Ovary (tissue), 9 donors: ENCODE measurements around the gene TRIB2. TPM values are rescaled to one million over a fixed set of nuclear protein-coding genes. Genes with fewer than 3 reads are reported as not detected.

Experiments
- DNase-seq, 5 donors: peaks; one replicate each; pipeline ENCODE4 v3.0.0-alpha.2; 2019 to 2020
- H3K27ac ChIP-seq, 2 donors: fragments of 200-600 bp; one replicate each; pipeline versions ENCODE4 v1.5.1 to v1.8.0; 2019 to 2022
- H3K27me3 ChIP-seq: fragments of 200-600 bp; one replicate; pipeline ENCODE4 v1.8.0; 2022
- H3K36me3 ChIP-seq: fragments of 200-600 bp; sonication (generic); one replicate; pipeline ENCODE4 v1.5.1; 2019
- H3K4me1 ChIP-seq: one replicate; pipeline ENCODE4 v1.8.1; 2013; ENCODE audit warnings: mild to moderate bottlenecking, moderate library complexity; ENCODE audit not compliant: insufficient read depth
- H3K4me3 ChIP-seq: fragments of 200-600 bp; sonication (generic); one replicate; pipeline ENCODE4 v1.5.1; 2017
- H3K9me3 ChIP-seq, 2 donors: fragments of 200-600 bp in 1 of 2; sonication (generic) in 1 of 2; one replicate each; pipeline versions ENCODE4 v1.5.1 to v1.8.1; 2013 to 2019; ENCODE audit warnings: mild to moderate bottlenecking in 1 of 2, moderate library complexity in 1 of 2
- CTCF ChIP-seq, 3 donors: fragments of 450-650 bp in 2 of 3; fragments of 200-600 bp in 1 of 3; IDR thresholded peaks; one replicate each; pipeline versions ENCODE4 v1.5.1 to v1.8.0; 2016 to 2022; ENCODE audit warnings: antibody characterized with exemption in 3 of 3, mild to moderate bottlenecking in 1 of 3
- EP300 ChIP-seq: sonication (generic); formaldehyde crosslinking; IDR thresholded peaks from one replicate; pipeline ENCODE4 v1.6.1; 2017; ENCODE audit warnings: antibody characterized with exemption
- POLR2A ChIP-seq: fragments of 450-650 bp; IDR thresholded peaks from one replicate; pipeline ENCODE4 v1.6.1; 2017; ENCODE audit warnings: antibody characterized with exemption, mild to moderate bottlenecking, moderate library complexity
- WGBS, 3 donors: extraction: QIAGEN DNeasy Blood & Tissue Kit in 1 of 3; methylation state at CpG; one replicate each; pipeline versions ENCODE4 v1.1.5 to v1.1.7; 2013 to 2017; 5-methylcytosine and 5-hydroxymethylcytosine counted together
- intact Hi-C, 4 donors: fragments of 100-400 bp; cut with DNase I; formaldehyde crosslinking; loops; one replicate each; pipeline versions ENCODE4 v1.11.0 to v1.15.1; 2022 to 2023
- polyA plus RNA-seq, 2 donors: library from polyadenylated mRNA; stranded (reverse); fragments of 200-250 nt in 1 of 2; fragments of 350-450 nt in 1 of 2; fragmentation: Illumina TruSeq in 1 of 2; extraction: RNeasy Lipid Tissue Mini Kit (QIAGEN cat#74804) in 1 of 2; gene quantifications; one replicate each; pipeline ENCODE4 v1.2.3, GENCODE V29; 2013 to 2014
- total RNA-seq, 7 donors: library from RNA; depleted of rRNA in 2 of 7; stranded (reverse); fragments of >200 nt in 2 of 7; fragmentation: NEBNext Ultra II Directional in 3 of 7; extraction: Animal tissue kit (Norgen Biotek cat#: 25700) in 3 of 7; gene quantifications; one replicate each; pipeline versions ENCODE4 v1.1.0 to v1.2.4, GENCODE V29; 2016 to 2023
- donor health status: DM: no; HTN: no; CAD: no; lungs with moderate emphysema.
- donor health status: DM: no; HTN: no; CAD: no.
- donor health status: Bipolar disorder and iron deficiency.
- donor health status: DM: yes; HTN: yes; CAD: no.
- donor health status: DM: no; HTN: no; CAD: no.
- donor health status: DM: yes; HTN: yes; CAD: no.

Gene TRIB2
- total and polyA plus RNA-seq, 9 donors = 60.4 to 209 (median 94.7) TPM

DNA sequence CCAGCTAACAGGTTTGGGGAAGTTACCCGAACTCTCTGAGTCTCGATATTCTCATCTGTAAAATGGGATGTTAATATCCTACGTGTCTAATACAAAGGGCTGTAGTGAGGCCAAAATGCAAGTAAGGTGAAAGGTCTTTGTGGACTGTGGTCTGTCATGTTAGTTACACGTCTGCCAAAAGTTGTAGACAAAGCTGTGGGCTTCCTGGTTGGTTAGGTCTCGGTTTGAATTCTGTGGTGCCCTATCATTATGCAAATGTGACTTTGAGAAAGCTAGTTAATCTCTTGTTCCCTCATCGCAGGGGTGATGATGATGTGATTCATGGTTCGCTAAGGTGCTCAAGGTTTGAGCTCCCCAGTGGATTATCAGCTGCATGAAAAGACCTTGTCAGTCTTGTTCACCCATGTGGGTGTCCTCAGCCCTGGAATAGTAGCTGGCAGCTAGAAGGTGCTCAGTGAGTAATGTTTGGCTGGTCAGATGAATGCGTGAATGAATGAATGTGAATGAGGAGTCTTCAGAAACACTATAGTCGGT lies 23.1 kb downstream of the TRIB2 start:
- 95 to 98% (median 97%) methylated on average over 9 of the region's 9 CpGs for WGBS, 3 donors
- no peaks in the 10 kb centered on the region for H3K36me3 ChIP-seq

GRCh38 chr2:12741380-12741779 lies 24.6 kb downstream of the TRIB2 start:
- DNase-seq = no peak
- H3K27ac ChIP-seq = no peak overlapping the region
- intact Hi-C loops = no loop called here
- H3K9me3 ChIP-seq = no peaks in the 10 kb centered on the region
- H3K36me3 ChIP-seq = no peaks in the 10 kb centered on the region
- peaks cover 9% of the 10 kb centered on the region for H3K4me1 ChIP-seq
- TF ChIP-seq EP300 (no peak), POLR2A (no peak), CTCF (IDR thresholded peaks at IDR 0.05) (no peak)
- no peaks in the 10 kb centered on the region for H3K27me3 ChIP-seq
- no peak overlapping the region for H3K4me3 ChIP-seq
- 58 to 64% (median 63%) methylated on average over 3 of the region's 3 CpGs for WGBS, 3 donors

More for the DNA sequence above, 23.1 kb downstream of the TRIB2 start:
- TF ChIP-seq EP300 (no peak), POLR2A (no peak), CTCF (IDR thresholded peaks at IDR 0.05) (no peak)
- no peaks in the 10 kb centered on the region for H3K27me3 ChIP-seq
- intact Hi-C loops = loop anchor here in 1 of 4 donors (10.0 kb wide), 2 partner anchors 195 to 265 kb away; no protein-coding TSS in a partner anchor
- DNase-seq = no peak
- peaks cover 18% of the 10 kb centered on the region for H3K4me1 ChIP-seq
- no peaks in the 10 kb centered on the region for H3K9me3 ChIP-seq
- no peak overlapping the region for H3K27ac ChIP-seq
- H3K4me3 ChIP-seq = no peak overlapping the region

DNA sequence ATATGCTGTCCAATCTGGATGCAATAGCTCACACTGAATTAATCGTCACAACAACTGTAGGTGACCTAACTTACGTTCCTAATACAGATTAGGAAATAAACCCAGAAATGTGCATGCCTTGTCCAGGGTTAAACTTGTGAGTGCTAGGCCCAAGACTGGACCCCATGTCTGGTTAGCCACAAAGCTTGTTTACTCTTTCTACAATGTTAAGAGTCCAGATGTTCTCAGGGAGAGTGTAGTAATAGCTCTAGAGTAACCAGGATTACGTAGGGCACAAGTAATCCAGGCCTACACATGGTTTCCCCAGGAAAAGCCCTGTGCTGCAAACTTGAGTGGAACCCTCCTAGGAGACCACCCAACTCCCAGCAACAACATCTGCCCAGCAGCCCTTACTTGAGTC lies 26.2 kb downstream of the TRIB2 start:
- intact Hi-C loops = no loop called here
- no peaks in the 10 kb centered on the region for H3K27me3 ChIP-seq
- no peaks in the 10 kb centered on the region for H3K36me3 ChIP-seq
- no peak overlapping the region for H3K4me3 ChIP-seq
- H3K4me1 ChIP-seq = peaks cover 6% of the 10 kb centered on the region
- no peak for TF ChIP-seq POLR2A
- no peak for TF ChIP-seq EP300
- no peak for TF ChIP-seq CTCF (IDR thresholded peaks at IDR 0.05)
- DNase-seq = no peak
- H3K9me3 ChIP-seq = no peaks in the 10 kb centered on the region
- no peak overlapping the region for H3K27ac ChIP-seq
- 85 to 93% (median 87%) methylated on average over 3 of the region's 3 CpGs for WGBS, 3 donors

DNA sequence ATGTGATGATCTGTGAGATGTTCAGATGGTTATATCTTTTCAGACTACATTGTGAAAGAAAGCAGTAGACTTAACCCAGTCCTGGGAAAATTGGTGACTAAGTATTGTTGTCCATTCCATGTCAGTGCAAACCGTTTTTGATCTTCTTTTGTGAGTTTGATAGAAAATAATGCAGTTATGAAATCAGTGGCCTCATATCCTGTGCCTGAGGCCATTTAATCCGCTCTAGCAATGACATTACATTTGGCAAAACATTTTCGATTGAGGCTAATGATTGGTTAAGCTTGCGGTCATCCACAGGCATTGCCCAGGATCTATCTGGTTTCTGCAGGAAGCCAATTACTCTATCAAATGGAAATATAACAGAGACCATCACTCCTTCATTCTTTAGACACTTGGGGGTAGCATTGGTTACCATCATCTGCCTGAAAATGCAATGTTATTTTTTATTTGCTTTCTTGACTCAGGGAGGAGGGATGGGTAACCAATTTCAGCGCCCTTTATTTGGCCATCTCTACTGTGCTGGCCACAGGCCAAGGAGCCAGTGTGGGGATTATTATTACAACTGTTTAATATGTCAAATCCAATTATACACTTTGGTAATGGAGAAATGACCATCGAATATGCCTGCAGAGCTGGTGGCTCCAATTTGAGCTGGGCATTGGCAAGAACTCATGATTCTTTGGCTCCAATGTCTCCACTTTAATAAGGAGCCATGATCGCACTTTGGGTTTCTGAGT lies 33.6 kb downstream of the TRIB2 start:
- H3K4me1 ChIP-seq = no peaks in the 10 kb centered on the region
- 90 to 91% (median 90%) methylated on average over 7 of the region's 7 CpGs for WGBS, 3 donors
- no peak overlapping the region for H3K27ac ChIP-seq
- no peaks in the 10 kb centered on the region for H3K9me3 ChIP-seq
- H3K36me3 ChIP-seq = no peaks in the 10 kb centered on the region
- DNase-seq = no peak
- H3K27me3 ChIP-seq = no peaks in the 10 kb centered on the region
- no peak overlapping the region for H3K4me3 ChIP-seq
- no peak for TF ChIP-seq CTCF (IDR thresholded peaks at IDR 0.05)
- no peak for TF ChIP-seq POLR2A
- TF ChIP-seq EP300 = no peak
- intact Hi-C loops = no loop called here
